Activated CD4-positive, alpha-beta T cell treated with anti-CD3 and anti-CD28 coated beads for 1 hour (primary cell): Measurements from ENCODE around the gene SMIM7.

Source experiments
- DNase-seq: peaks from one replicate; pipeline ENCODE4 v3.0.0-alpha.2; 2020

Gene SMIM7

GRCh38 chr19:16620018-16620417 is 39.9 kb downstream of the SMIM7 start:
- no peak for DNase-seq

DNA sequence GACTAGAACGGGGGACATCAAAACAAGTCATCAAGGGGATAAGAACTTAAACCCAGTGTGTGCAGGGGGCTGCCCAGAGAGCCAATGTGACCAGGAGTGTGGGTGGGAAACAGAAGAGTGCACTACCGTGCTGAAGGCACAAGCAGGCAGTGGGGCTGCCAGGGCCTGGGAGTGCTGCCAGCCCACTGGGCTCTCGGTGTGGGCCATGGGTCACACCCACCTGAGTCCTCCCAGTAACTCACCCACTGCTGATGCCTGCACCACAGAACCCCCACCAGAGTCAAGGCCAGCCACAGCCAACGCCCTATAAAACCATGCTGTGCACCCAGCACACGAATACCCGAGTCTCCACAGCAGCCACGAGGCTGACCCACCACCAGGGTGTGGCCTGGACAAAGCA is 40.5 kb downstream of the SMIM7 start:
- no peak for DNase-seq

DNA sequence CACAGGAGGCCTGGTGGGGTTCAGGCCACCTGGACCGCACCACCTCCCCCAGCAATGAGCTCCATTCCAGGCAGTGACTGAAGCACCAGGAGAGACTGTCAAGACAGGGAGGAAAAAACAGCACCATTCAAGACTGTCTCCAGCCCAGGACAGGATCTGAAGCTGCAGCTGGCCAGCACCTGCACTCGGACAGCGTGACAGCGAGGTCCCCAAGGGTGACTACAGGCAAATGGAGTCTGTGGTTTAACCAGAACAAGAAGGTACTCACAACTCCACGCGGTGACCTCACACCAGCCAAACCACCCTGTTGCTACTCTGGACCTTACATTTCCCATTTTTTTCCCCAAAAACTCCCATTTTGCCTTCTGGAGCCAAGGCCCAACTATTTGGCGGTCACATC is 41.7 kb downstream of the SMIM7 start:
- DNase-seq: no peak

DNA sequence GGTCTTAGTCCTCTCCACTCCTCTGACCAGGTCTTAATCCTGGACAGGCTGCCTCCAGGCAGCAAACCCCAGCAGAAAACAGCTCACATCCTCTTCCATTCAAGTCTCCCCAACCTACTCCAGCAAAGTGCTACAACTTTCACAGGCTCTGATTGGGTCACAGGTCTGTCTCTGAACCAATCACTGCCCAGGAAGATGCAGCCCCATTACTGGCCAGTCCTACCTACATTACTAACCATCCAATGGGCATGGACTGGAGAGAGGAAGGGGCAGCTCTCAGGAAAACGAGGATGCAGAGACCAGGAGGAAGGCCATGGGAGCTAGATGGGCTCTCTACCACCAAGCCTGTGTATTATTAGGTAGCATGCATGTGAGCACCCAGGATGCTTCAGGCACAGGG is 44.1 kb downstream of the SMIM7 start:
- no peak for DNase-seq

- no peak for DNase-seq
Measured at GRCh38 chr19:16614941-16615340, 45.0 kb downstream of the SMIM7 start.

DNA sequence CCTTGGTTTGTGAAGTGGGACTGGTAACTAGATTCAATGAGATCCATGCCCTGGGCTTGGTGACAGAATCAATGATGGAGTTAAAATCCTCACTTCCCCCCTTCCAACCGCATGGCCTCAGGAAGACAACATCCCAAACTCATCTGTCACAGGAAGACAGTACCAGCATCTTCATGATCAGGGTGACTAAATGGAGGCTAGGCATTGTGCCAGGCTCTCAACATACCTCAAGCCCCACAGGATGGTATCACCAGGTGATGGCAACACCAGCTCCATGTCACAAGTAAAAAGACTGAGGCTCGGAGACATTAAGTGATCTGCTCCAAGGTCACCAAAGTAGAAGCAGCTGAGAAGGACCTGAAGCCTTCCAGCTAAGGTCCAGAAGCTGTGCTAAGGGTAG is 46.1 kb downstream of the SMIM7 start:
- DNase-seq: no peak

GRCh38 chr19:16612636-16613035 is 47.3 kb downstream of the SMIM7 start:
- DNase-seq: no peak

DNA sequence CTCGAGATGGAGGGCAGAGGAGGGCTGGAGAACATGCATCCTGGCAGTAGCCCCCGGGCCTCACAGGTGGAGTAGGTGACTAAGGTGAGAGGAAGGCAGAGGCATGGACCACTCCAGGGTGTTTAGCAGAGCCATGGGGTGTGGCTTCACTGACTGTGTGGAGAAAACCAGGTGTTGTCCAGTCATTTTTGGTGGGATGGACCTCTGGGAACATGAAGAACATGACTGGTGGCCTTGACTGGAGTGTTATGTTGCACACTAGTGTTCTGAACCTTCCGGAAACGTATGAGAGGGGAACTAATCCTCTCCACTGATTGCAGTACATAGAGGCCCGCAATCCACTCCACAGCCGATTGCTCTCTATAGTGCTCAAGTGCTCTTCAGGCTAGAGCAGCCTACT is 48.8 kb downstream of the SMIM7 start:
- DNase-seq: no peak

DNA sequence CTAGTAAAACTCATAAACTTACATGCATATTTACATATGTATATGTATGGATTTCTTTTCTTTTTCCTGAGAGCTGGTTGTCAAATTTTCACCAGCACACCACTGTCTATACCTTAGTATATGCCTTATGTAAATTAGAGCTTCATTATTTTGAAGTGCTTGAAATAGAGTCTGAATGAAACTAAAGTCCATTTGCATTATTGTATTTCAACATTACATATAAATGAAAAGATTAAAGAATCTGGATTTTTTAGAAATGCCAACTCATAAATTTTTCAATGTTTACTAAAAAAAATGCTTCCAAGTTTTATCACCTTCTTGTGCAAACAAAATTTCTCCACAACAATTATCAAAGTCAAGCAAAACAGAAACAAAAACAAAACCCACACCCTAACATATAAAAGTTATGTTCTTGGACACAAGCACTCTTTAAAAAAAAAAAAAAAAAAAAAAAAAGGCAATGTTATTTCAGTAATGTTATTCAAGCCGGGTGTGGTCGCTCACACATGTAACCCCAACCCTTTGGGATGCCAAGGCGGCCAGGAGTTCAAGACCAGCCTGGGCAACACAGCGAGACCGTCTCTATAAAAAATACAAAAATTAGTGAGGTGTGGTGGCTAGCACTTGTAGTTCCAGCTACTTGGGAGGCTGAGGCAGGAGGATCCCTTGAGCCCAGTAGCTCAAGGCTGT is 50.3 kb downstream of the SMIM7 start:
- no peak for DNase-seq

- no peak for DNase-seq
Measured at GRCh38 chr19:16608290-16608739, 51.6 kb downstream of the SMIM7 start.

GRCh38 chr19:16607819-16608218 is 52.1 kb downstream of the SMIM7 start:
- DNase-seq: no peak

- no peak for DNase-seq
Measured at GRCh38 chr19:16605553-16605994, 54.4 kb downstream of the SMIM7 start.

- DNase-seq: no peak
Measured at GRCh38 chr19:16605115-16605514, 54.8 kb downstream of the SMIM7 start.

DNA sequence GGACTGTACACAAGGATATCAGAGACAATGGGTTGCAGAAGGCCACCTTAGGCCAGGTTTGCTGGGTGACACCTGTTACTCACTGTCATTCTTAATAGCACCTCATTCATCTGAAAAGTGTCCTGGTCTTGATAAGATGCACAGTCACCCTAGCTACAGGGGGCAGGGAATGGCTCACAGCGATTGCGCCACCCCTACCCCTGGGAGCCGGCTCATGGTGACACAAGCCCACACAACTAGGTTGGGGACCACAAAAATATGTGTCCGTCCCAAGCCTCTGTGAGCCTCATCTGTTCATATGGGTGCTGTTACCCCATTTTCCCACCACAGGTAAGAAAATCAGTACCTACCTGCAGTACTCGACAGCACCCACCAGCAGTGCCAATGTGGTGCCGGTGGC is 55.3 kb downstream of the SMIM7 start:
- DNase-seq: no peak

GRCh38 chr19:16603090-16603489 is 56.9 kb downstream of the SMIM7 start:
- no peak for DNase-seq

DNA sequence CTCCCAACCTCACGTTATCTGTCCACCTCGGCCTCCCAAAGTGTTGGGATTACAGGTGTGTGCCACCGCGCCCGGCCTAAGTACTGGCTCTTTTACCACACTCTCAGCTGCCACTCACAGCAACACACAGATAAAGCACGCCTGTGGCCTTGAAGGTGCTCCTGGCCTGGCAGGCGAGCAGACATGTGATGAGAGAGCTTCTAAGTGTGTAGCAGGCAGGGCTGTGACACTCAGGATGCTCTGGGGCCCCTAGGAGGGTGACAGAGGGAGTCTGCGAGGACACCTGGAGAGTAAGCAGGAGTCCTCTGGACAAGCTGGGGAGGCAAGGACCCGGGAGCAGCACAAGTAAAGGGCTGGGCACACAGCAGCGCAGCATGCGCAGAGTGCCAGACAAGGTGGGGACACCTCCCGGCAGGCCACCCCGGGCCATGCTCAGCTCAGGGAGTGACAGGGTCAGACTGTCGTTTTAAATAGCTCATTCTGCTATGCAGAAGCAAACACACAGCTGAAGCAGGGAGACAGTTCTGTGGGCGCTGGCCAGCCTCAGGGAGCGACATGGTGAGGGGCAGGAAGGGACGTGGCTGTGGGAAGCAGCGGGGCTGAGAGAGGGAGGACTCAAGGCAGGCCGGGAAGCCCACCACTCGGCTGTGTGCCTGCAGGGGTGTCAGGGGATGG is 58.4 kb downstream of the SMIM7 start:
- DNase-seq: no peak

DNA sequence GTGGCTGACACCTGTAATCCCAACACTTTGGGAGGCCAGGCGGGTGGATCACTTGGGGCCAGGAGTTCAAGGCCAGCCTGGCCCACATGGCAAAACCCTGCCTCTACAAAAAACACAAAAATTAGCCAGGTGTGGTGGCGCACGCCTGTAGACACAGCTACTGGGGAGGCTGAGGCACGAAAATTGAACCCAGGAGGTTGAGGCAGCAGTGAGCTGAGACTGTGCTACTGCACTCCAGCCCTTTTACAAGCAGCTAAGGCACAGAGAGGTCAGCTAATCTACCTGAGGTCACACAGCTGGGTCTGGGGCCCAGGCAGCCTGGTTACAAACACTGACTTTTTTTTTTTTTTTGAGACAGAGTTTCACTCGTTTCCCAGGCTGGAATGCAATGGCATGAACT is 59.1 kb downstream of the SMIM7 start:
- no peak for DNase-seq

GRCh38 chr19:16599655-16600346 is 60.1 kb downstream of the SMIM7 start:
- no peak for DNase-seq

DNA sequence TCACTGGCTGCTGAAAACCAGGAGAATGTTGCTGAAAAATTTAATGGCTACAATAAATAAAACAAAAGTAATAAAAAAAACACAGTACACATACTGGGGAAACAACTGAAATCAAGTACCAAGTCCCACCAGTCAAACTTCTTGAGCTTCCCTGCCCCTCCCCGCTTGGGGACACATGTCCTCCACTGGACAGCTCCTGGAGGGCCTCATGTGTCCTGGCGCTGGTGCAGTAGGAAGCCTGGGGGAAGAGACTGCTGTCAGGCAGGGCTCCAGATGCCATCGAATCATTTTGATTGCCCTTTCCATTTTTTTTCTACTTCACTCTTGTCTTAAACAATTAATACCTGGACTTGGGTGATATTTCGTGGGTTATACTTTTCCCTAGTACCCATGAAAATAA is 61.1 kb downstream of the SMIM7 start:
- no peak for DNase-seq

- DNase-seq: no peak
Measured at GRCh38 chr19:16596399-16596798, 63.5 kb downstream of the SMIM7 start.
